Activated T-cell treated with anti-CD3 and anti-CD28 coated beads for 4 hours (primary cell): Measurements from ENCODE around the gene KCNJ15.

Experiments
- DNase-seq: peaks from one replicate; pipeline ENCODE4 v3.0.0-alpha.2; 2020

Gene KCNJ15

GRCh38 chr21:38300141-38300578, 43.4 kb downstream of the KCNJ15 start:
- DNase-seq, result no peak

- DNase-seq, result no peak
Measured at GRCh38 chr21:38301321-38302214, 44.8 kb downstream of the KCNJ15 start.

GRCh38 chr21:38303300-38303699, 46.5 kb downstream of the KCNJ15 start:
- no peak for DNase-seq

- DNase-seq, result no peak
Measured at GRCh38 chr21:38306433-38307141, 49.8 kb downstream of the KCNJ15 start.

- no peak for DNase-seq
Measured at GRCh38 chr21:38307771-38308531, 51.2 kb downstream of the KCNJ15 start.

GRCh38 chr21:38308532-38309119, 51.8 kb downstream of the KCNJ15 start:
- DNase-seq, result no peak

GRCh38 chr21:38310646-38311485, 54.1 kb downstream of the KCNJ15 start:
- DNase-seq, result no peak

GRCh38 chr21:38311765-38312164, 55.0 kb downstream of the KCNJ15 start:
- no peak for DNase-seq

- DNase-seq, result no peak
Measured at GRCh38 chr21:38312822-38313221, 56.0 kb downstream of the KCNJ15 start.

GRCh38 chr21:38314558-38314957, 57.8 kb downstream of the KCNJ15 start:
- no peak for DNase-seq

- DNase-seq, result no peak
Measured at GRCh38 chr21:38315122-38315521, 58.3 kb downstream of the KCNJ15 start.

- DNase-seq, result no peak
Measured at GRCh38 chr21:38319781-38320180, 63.0 kb downstream of the KCNJ15 start.

GRCh38 chr21:38321568-38321967, 64.8 kb downstream of the KCNJ15 start:
- DNase-seq, result no peak

GRCh38 chr21:38322311-38322950, 65.6 kb downstream of the KCNJ15 start:
- no peak for DNase-seq

GRCh38 chr21:38323721-38324531, 67.1 kb downstream of the KCNJ15 start:
- no peak for DNase-seq

- DNase-seq, result no peak
Measured at GRCh38 chr21:38325216-38325615, 68.4 kb downstream of the KCNJ15 start.

- no peak for DNase-seq
Measured at GRCh38 chr21:38325731-38326420, 69.1 kb downstream of the KCNJ15 start.

GRCh38 chr21:38326429-38326828, 69.6 kb downstream of the KCNJ15 start:
- DNase-seq, result no peak

- no peak for DNase-seq
Measured at GRCh38 chr21:38326899-38327298, 70.1 kb downstream of the KCNJ15 start.

- DNase-seq, result no peak
Measured at GRCh38 chr21:38327984-38328383, 71.2 kb downstream of the KCNJ15 start.
